ENCODE results near the gene PDCL3. TPM values are rescaled to one million over a fixed set of nuclear protein-coding genes. Genes with fewer than 3 reads are reported as not detected.

The PDCL3 gene
- total and polyA plus RNA-seq, 8 donors, result 4.9 to 14.5 (median 8.2) TPM

DNA sequence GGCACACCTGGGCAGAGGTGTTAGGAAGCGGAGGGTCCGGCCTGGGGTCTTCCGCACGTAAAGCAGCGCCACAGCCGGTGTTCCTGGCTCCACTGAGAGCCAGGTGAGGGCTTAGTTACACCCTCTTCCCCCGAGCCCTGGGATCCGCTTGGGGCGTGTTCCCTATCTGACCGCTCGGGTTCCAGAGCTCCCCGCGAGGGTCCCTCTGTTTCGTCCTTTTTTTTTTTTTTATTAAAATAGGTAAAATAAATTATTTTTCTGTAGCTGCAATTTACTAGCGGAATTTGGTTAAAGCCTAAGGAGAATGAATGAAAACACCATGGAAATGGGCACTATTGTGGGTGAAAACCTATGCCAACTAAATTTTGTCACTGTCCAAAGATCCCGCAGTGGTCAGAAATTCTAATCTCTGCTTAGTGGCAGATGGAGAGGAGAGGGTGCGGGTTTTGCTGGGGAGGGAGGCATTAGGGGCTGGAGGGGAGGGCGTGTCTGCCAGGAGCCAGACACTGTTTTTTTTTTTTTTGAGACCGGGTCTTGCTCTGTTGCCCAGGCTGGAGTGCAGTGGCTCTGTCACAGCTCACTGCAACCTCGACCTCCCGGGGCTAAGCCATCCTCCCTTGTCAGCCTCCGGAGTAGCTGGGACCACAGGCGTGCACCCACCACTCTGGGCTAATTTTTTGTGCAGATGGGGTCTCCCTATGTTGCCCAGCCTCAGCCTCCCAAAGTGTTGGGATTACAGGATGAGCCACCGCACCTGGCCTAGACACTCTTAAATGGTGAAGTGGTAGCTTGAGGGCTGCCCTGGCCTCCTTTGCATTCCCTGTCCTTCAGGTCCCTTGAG lies 834 bp downstream of the PDCL3 start:
- TF ChIP-seq, protein P1, sequence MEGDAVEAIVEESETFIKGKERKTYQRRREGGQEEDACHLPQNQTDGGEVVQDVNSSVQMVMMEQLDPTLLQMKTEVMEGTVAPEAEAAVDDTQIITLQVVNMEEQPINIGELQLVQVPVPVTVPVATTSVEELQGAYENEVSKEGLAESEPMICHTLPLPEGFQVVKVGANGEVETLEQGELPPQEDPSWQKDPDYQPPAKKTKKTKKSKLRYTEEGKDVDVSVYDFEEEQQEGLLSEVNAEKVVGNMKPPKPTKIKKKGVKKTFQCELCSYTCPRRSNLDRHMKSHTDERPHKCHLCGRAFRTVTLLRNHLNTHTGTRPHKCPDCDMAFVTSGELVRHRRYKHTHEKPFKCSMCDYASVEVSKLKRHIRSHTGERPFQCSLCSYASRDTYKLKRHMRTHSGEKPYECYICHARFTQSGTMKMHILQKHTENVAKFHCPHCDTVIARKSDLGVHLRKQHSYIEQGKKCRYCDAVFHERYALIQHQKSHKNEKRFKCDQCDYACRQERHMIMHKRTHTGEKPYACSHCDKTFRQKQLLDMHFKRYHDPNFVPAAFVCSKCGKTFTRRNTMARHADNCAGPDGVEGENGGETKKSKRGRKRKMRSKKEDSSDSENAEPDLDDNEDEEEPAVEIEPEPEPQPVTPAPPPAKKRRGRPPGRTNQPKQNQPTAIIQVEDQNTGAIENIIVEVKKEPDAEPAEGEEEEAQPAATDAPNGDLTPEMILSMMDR (IDR thresholded peaks at IDR 0.05), result no peak
- Histone ChIP-seq H3K9me3 (no peaks in the 10 kb centered on the region), H3K36me3 (peaks cover 0 to 3% (median 0%) of the 10 kb centered on the region in 3 donors), H3K4me1 (no peaks in the 10 kb centered on the region), H3K4me3 (peak overlapping the region; percentile 68 to 87 (median 83)), H3K27me3 (no peaks in the 10 kb centered on the region), H3K27ac (peak overlapping the region; percentile 77 to 95 (median 91))
- 17 to 18% methylated on average over 24 of the region's 24 CpGs for WGBS, 2 donors
- intact Hi-C loops (cut with DNase I), result loop anchor here in 1 of 3 donors (5.0 kb wide), 1 partner anchor 296 kb away; no protein-coding TSS in a partner anchor
- ATAC-seq (peak in 1 of 4 donors; percentile 5), DNase-seq (peak in 4 of 6 donors; percentile 16 to 43 (median 22)), FAIRE-seq (no peak)

DNA sequence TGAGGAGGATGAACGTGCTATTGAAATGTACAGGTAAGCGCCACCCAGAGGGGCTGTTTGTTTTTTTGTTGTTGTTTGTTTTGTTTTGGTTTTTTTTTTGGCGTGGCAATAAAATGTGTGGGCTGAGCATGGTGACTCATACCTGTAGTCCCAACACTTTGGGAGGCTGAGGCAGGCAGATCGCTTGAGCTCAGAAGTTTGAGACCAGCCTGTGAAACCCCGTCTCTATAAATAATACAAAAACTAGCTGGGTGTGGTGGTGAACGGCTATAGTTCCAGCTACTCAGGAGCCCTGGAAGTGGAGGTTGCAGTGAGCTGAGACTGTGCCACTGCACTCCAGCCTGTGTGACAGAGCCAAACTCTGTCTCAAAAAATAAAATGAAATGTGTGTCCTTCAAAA lies 6.2 kb downstream of the PDCL3 start:
- TF ChIP-seq, protein P1 (IDR thresholded peaks at IDR 0.05), result no peak
- WGBS, 2 donors, result 91 to 95% methylated on average over 6 of the region's 6 CpGs
- no peak for ATAC-seq
- Histone ChIP-seq H3K9me3 (no peaks in the 10 kb centered on the region), H3K27ac (no peak overlapping the region), H3K36me3 (peaks cover 0 to 8% (median 5%) of the 10 kb centered on the region in 3 donors), H3K4me3 (no peak overlapping the region), H3K27me3 (no peaks in the 10 kb centered on the region), H3K4me1 (no peaks in the 10 kb centered on the region)
- intact Hi-C loops (cut with DNase I), result no loop called here
- FAIRE-seq, result no peak
- DNase-seq, result no peak

DNA sequence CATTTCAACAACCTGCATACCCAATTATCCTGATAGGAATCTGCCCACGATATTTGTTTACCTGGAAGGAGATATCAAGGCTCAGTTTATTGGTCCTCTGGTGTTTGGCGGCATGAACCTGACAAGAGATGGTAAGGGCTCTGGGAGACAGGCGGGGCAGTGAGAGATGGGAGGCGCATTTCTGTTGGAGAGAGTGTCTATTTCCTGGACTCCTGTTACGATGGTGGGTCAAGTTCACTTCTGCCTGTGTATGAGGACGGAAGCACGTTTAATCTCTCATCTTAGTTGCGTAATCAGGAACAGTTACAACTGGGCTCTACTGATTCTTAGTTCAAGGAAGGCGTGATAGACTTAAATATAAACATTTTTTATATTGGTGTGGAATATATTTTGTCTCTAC lies 8.9 kb downstream of the PDCL3 start:
- H3K4me3 ChIP-seq, result no peak overlapping the region
- peaks cover 0 to 8% (median 5%) of the 10 kb centered on the region in 3 donors for H3K36me3 ChIP-seq
- no peak for FAIRE-seq
- 76 to 77% methylated on average over 9 of the region's 9 CpGs for WGBS, 2 donors
- H3K9me3 ChIP-seq, result no peaks in the 10 kb centered on the region
- no peaks in the 10 kb centered on the region for H3K4me1 ChIP-seq
- H3K27ac ChIP-seq, result no peak overlapping the region
- H3K27me3 ChIP-seq, result no peaks in the 10 kb centered on the region
- intact Hi-C loops (cut with DNase I), result no loop called here
- DNase-seq, result no peak
- no peak for ATAC-seq
- TF ChIP-seq, protein P1 (IDR thresholded peaks at IDR 0.05), result no peak

DNA sequence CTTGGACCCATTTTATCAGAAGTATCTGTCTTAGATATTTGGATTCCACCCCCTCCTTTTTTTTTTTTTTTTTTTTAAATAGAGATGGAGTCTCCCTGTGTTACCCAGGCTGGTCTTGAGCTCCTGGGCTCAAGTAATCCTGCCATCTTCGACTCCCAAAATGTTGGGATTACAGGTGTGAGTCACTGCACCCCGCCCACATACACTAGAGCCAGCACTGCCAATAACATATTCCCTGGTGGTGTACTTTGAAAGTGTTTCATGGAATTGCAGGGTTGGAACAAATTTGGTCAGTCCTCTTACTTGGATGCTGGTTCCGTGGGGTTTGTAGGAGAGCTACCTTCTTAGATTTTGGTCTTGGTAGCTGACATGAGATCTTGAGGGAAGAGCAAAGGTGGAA lies 15.0 kb downstream of the PDCL3 start:
- Histone ChIP-seq H3K4me3 (no peak overlapping the region), H3K36me3 (no peaks in the 10 kb centered on the region), H3K4me1 (no peaks in the 10 kb centered on the region), H3K27ac (no peak overlapping the region), H3K9me3 (no peaks in the 10 kb centered on the region), H3K27me3 (no peaks in the 10 kb centered on the region)
- intact Hi-C loops (cut with DNase I), result no loop called here
- TF ChIP-seq, protein P1 (IDR thresholded peaks at IDR 0.05), result no peak
- ATAC-seq (no peak), DNase-seq (no peak), FAIRE-seq (no peak)
- 84 to 97% methylated on average over 3 of the region's 3 CpGs for WGBS, 2 donors
